HuH-7.5 (cell line): ENCODE measurements around the gene PLA2G4F.
"Not testable (repeated sequence)": the region's sequence is repeated elsewhere in the genome, so short reads cannot be mapped to it uniquely, and the experiment has no call there.

Experiments used
- DNase-seq: peaks from one replicate; pipeline ENCODE4 v3.0.0; 2011; ENCODE audit warnings: low spot score

Gene PLA2G4F

DNA sequence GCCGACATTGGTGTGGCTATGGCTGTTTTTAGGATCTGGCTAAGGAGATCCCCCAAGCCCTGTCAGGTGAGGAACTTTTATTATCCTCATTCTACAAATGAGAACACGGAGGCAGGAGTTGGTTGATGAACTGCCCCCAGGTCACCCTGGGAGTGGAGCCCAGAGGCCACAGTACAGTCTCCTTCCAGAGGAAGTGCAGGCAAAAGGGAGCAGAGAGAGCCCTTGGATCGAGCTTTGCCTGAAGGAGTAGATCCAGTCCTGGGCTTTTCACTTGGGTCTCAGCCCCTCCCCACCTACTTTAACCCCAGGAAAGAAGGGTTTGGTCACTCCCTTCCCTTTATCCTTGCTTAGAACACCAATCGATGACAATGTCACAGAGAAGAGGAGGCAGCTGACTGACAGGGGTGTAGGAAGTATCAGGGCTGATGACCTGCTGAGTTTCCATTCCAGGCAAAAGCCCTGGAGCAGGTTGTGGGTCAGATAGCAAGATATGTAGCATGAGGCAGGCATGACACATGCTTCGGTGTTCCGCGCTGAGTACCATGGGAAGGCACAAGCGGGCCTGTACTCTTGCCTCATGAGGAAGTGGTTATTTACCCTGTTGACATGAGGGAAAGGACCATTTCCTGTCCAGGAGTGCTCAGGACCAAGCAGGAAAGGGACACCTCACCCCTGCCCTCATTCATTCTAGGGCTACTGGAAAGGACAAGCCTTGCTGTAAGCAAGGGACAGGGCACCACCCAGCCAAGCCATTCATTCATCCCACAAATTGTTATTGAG is 56.2 kb downstream of the PLA2G4F start:
- no peak for DNase-seq

DNA sequence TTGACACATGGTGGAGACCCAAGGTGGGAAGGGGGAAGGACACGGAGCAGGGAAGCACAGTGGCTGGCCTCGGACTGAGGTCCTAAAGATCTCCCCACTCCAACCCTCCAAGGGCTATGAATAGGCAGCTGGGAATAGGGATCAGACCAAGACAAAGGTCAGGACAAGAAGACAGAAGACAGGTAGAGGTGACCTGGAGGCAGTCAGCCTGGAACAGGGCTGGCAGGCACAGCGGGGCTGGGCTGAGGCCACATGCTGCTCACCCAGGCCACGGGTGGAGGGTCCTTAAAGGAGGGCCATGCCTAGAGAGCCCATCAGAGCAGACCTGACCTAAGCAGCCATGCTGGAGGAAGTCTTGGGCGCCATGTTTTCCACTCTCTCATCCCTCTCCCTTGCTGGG is 59.4 kb downstream of the PLA2G4F start:
- DNase-seq = no peak

DNA sequence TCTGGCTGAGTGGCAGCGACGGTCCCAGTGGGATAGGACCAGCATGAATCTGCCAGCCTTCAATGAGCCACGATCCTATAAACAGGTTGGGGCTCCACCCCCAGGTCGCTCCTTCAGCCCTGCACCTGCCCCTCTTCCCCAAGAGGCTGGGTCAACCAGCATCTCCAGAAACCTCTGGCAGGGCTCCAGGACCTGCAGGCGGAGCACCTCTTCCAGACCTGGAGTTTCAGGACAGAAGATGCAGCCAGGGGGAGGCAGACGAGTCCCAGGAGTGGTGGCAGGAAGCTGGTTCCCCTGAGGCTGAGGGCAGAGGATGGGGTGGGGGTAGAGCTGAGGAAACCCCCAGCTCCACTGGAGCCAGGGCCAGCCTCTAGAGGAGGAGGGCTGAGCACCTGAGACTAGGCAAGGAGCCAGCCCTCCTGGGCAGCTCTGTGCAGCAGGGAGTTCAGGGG is 61.9 kb downstream of the PLA2G4F start, which contains the start of gene PLA2G4D:
PLA2G4D (minus strand) TSS at position 51 of the 452 bp plus-strand sequence. CDS start 103 bp downstream, outside the sequence.
- no peak for DNase-seq

DNA sequence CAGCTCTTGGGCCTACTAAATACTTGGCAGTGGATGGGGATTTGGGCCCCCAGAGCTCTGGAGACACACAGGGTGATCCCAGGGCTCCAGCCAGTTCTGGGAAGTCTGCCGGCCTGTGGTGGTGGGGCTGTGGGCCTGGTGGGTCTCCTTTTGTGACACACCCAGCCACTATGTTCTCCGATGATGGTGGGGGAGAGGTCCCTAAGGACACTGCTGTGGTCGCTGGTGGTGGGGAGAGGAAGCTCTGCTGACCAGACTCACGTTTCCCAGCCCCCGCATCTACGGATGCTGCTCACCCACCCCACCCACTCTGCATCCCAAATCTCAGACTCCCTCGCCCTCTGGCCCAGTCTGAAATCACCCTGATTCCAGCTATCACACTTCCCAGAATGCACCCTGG is 62.5 kb downstream of the PLA2G4F start:
- DNase-seq = no peak

DNA sequence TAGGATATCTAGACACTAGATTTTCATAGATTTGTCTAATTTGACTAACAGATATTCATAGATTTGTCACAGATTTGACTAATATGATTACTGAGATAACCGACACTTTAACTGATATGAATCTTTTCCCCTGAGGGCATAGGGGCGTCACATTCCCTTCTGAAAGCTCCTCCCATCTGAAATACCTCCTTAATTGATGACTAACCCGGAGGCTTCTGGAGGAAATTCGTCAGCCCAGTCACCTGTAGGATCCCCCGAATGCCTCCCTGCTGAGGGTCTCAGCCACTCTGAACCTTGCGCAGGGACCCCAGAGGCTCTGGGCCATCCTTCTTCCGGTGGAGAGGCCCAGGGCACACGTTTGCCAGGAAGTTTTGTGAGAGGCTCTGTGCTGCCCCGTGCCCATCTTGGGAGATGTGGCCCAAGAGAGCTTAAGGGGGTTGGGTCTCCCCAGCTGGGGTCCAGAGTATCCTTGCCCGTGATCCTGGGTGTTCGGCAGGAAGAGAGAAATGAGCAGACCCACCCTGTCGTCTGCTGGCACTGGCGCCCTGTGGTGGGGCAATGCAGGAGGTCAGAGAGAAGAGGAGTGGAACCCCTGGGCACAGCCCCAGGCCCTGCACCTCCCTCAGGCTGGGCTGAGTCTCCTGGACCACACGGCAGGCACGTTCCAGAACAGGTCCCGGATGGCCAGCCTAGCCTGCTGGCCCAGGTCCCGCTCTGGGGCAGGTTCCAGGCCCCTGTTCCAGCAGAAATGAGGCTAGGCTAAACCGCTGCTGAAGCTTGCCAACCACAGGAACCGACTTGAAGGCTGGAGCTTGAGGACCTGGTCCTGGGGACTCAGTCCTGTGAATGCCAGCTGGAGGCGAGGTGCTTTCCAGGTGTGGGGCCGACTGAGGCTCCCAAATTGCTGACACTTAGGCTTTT is 63.8 kb downstream of the PLA2G4F start:
- DNase-seq = no peak

DNA sequence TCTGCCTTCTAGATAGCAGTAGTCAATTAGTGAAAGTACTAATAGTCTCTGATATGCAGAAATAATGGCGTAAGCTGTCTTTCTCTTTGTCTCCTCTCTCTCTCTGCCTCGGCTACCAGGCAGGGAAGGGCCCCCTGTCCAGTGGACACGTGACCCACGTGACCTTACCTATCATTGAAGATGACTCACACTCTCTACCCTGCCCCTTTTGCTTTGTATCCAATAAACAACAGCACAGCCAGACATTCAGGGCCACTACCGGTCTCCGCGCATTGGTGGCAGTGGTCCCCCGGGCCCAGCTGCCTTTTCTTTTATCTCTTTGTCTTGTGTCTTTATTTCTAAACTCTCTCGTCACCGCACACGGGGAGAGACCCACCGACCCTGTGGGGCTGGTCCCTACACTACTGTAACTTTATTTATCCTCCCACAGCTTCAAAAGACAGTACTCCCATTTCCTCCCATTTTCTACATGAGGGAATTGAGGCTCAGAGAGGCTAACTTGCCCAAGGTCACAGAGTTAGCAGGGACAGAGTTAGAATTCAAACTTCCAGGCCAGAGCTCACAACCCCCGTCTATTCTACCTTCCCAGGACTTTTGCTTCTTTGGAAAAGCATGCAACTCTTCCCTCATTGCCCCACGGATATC is 64.6 kb downstream of the PLA2G4F start:
- DNase-seq = not testable (repeated sequence)

DNA sequence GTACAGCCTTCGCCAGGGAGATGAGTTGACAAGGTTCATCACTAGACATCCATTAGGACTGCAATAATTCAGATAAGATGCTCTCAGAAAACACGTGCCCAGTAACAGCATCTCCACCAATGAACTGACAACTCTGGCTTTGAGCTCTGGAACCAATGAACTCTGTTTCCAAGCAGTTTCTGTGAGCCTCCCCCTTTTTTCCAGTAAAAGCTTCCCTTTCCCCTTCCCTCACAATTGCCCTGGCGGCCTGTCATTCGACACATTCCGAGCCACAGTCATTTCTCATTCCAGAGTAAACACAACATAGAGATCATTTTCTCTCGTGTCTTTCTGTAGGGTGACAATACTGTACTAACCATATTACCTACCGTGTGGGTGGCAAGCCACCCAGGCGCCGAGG is 65.7 kb downstream of the PLA2G4F start:
- DNase-seq = no peak

DNA sequence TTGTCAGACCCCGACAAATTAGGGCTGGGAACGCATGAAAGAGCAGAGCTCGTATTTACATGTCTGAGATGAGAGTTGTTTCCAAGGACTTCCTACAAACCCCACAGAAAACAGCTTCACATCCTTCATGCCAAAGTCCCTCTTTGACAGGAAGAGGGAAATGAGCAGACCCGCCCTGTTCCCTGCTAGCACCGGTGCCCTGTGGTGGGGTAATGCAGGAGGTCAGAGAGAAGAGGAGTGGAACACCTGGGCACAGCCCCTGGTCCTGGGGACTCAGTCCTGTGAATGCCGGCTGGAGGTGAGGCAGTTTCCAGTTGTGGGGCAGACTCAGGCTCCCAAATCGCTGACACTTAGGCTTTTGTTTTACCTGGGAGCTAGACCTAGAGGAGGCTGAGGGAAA is 66.1 kb downstream of the PLA2G4F start:
- DNase-seq = no peak

DNA sequence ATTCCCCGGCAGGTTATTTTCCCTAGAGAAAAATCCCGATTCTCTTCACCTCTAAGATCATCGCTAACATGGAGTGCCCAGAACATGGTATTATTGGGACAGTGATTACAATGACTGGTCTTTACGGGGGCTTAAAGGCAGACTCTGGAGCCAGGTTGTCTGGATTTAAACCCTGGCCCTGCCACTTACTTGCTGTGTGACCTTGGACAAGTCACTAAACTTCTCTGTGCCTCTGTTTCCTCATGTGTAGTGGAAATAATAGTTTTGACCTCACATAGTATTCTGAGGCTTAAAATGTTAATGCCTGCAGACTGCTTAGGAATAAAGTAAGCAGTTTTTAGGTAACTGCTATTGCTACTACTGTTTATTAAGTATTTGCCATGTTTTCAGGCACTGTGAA is 66.5 kb downstream of the PLA2G4F start:
- no peak for DNase-seq
